Vagina (tissue), 2 donors: ENCODE data around the gene FRRS1. TPM values are rescaled to one million over a fixed set of nuclear protein-coding genes. Genes with fewer than 3 reads are reported as not detected.

ENCODE experiments used
- DNase-seq, 2 donors: peaks; one replicate each; pipeline ENCODE4 v3.0.0-alpha.2; 2017; ENCODE audit errors: extremely low spot score in 2 of 2
- H3K27ac ChIP-seq: fragments of 200-600 bp; sonication (generic); one replicate; pipeline ENCODE4 v1.5.1; 2019
- H3K27me3 ChIP-seq: fragments of 200-600 bp; sonication (generic); one replicate; pipeline ENCODE4 v1.5.1; 2019
- H3K36me3 ChIP-seq, 2 donors: fragments of 200-600 bp; sonication (generic); one replicate each; pipeline ENCODE4 v1.5.1; 2017 to 2019
- H3K4me1 ChIP-seq: fragments of 200-600 bp; sonication (generic); one replicate; pipeline ENCODE4 v1.5.1; 2019
- H3K4me3 ChIP-seq, 2 donors: fragments of 200-600 bp; sonication (generic); 1 replicate in 1 of 2; 2 replicates in 1 of 2; pipeline ENCODE4 v1.5.1; 2016 to 2019
- H3K9me3 ChIP-seq: fragments of 200-600 bp; sonication (generic); one replicate; pipeline ENCODE4 v1.5.1; 2019
- POLR2A ChIP-seq, 2 donors: fragments of 450-650 bp; IDR thresholded peaks; one replicate each; pipeline ENCODE4 v1.6.1; 2017; ENCODE audit warnings: antibody characterized with exemption in 2 of 2, mild to moderate bottlenecking in 2 of 2, moderate library complexity in 2 of 2
- POLR2AphosphoS5 ChIP-seq, 2 donors: sonication (generic); formaldehyde crosslinking; IDR thresholded peaks; one replicate each; pipeline ENCODE4 v1.9.0; 2017; ENCODE audit warnings: antibody characterized with exemption in 2 of 2, mild to moderate bottlenecking in 2 of 2, low read depth in 1 of 2; ENCODE audit not compliant: insufficient read depth in 1 of 2
- intact Hi-C: fragments of 100-400 bp; cut with DNase I; formaldehyde crosslinking; loops from one replicate; pipeline ENCODE4 v1.15.1; 2023
- total RNA-seq: library from RNA; depleted of rRNA; stranded (reverse); fragments of >200 nt; gene quantifications from one replicate; pipeline ENCODE4 v1.2.3, GENCODE V29; 2016
- TF ChIP-seq, protein P1 (sequence below), 3 experiments: fragments of 450-650 bp in 2 of 3; fragments of 200-600 bp in 1 of 3; sonication (generic) in 1 of 3; IDR thresholded peaks; one replicate each; pipeline ENCODE4 v1.5.1; 2017 to 2019; ENCODE audit warnings: antibody characterized with exemption in 3 of 3, mild to moderate bottlenecking in 2 of 3, moderate library complexity in 2 of 3

Gene FRRS1
- total RNA-seq, 1 donor from 2014 or later = 22.1 TPM

DNA sequence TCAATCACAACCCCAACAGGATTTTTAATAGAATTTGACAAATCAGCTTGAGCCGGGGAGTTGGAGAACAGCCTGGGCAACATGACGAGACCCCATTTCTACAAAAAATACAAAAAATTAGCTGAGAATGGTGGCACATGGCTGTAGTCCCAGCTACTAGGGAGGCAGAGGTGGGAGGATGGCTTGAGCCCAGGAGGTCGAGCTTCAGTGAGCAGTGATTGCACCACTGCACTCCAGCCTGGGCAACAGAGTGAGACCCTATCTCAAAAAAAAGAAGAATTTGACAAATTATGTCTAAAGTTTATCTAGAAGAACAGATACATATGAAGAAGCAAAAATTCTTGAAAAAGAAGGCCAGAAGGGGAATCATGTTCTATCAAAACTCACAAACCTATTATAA, 43.2 kb downstream of the FRRS1 start:
- Histone ChIP-seq H3K27ac (no peak overlapping the region), H3K36me3 (peaks cover 0 to 5% of the 10 kb centered on the region in 2 donors), H3K9me3 (no peaks in the 10 kb centered on the region), H3K27me3 (no peaks in the 10 kb centered on the region), H3K4me3 (no peak overlapping the region), H3K4me1 (no peaks in the 10 kb centered on the region)
- TF ChIP-seq, protein P1, sequence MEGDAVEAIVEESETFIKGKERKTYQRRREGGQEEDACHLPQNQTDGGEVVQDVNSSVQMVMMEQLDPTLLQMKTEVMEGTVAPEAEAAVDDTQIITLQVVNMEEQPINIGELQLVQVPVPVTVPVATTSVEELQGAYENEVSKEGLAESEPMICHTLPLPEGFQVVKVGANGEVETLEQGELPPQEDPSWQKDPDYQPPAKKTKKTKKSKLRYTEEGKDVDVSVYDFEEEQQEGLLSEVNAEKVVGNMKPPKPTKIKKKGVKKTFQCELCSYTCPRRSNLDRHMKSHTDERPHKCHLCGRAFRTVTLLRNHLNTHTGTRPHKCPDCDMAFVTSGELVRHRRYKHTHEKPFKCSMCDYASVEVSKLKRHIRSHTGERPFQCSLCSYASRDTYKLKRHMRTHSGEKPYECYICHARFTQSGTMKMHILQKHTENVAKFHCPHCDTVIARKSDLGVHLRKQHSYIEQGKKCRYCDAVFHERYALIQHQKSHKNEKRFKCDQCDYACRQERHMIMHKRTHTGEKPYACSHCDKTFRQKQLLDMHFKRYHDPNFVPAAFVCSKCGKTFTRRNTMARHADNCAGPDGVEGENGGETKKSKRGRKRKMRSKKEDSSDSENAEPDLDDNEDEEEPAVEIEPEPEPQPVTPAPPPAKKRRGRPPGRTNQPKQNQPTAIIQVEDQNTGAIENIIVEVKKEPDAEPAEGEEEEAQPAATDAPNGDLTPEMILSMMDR (IDR thresholded peaks at IDR 0.05) = no peak
- TF ChIP-seq POLR2A (IDR thresholded peaks at IDR 0.05) (no peak), POLR2AphosphoS5 (IDR thresholded peaks at IDR 0.05; ENCODE audit: insufficient read depth in 1 of 2, low read depth in 1 of 2) (no peak)
- no peak for DNase-seq
- intact Hi-C loops = no loop called here

DNA sequence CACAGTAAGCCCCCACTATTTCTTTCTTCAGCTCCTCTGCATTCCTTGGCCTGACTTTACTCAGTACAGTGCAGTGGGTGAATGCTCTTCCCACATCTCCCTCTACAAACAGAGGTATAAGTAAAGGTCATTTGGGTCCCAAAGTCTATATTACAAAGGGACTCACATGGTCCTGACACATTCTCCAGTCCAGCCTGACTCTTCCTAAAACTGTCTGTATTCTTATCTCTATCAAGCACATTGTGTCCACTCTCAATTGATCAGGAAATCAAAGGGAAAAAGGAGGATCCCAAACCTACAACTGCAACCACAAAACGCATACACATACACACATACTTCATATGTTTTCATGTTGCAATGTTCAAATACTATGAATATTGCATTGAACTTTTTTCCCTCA, 49.4 kb downstream of the FRRS1 start:
- H3K4me3 ChIP-seq = no peak overlapping the region
- TF ChIP-seq POLR2A (IDR thresholded peaks at IDR 0.05) = no peak
- TF ChIP-seq POLR2AphosphoS5 (IDR thresholded peaks at IDR 0.05; ENCODE audit: insufficient read depth in 1 of 2, low read depth in 1 of 2) = no peak
- TF ChIP-seq, protein P1 (IDR thresholded peaks at IDR 0.05) = no peak
- no peak overlapping the region for H3K27ac ChIP-seq
- H3K36me3 ChIP-seq = peaks cover 0 to 33% of the 10 kb centered on the region in 2 donors
- intact Hi-C loops = no loop called here
- no peak for DNase-seq
- H3K9me3 ChIP-seq = no peaks in the 10 kb centered on the region
- no peaks in the 10 kb centered on the region for H3K4me1 ChIP-seq
- no peaks in the 10 kb centered on the region for H3K27me3 ChIP-seq

DNA sequence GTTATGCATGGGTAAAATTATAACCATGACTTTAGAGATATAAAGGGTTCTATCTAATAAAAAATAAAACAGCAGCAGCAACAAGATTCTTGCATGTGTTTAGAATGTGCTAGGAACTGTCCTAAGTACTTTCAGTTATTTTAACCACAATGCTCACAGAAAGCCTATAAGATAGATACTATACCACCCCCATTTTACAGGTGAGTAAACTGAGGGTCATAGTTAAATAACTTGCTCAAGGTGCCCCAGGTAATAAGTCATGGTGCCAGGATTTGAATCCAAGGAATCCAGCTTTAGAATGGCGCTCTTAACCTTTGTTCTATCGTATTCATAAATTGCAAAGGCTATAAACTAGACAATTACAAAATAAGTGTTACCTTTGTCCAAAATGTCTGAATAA, 53.4 kb downstream of the FRRS1 start:
- H3K9me3 ChIP-seq = no peaks in the 10 kb centered on the region
- DNase-seq = no peak
- no peak overlapping the region for H3K4me3 ChIP-seq
- TF ChIP-seq POLR2A (IDR thresholded peaks at IDR 0.05) (no peak), POLR2AphosphoS5 (IDR thresholded peaks at IDR 0.05; ENCODE audit: insufficient read depth in 1 of 2, low read depth in 1 of 2) (no peak)
- no peak overlapping the region for H3K27ac ChIP-seq
- peaks cover 0 to 41% of the 10 kb centered on the region in 2 donors for H3K36me3 ChIP-seq
- no peaks in the 10 kb centered on the region for H3K4me1 ChIP-seq
- no peaks in the 10 kb centered on the region for H3K27me3 ChIP-seq
- intact Hi-C loops = no loop called here

DNA sequence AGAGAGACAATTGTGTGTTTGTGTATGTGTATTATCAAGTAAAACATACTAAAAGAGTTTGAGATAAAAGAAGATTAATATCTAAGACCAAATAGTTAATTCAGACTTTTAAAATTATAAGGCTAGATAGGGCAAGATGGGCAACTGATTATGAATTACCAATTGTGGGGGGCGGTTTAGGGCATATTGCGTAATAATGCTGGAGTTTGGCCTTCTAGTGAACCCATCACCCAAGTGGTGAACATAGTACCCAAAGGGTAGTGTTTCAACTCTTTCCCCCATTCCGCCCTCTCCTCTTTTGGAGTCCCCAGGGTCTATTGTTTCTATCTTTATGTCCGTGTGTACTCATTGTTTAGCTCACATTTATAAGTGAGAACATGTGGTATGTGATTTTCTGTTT, 55.4 kb downstream of the FRRS1 start:
- no peak for TF ChIP-seq POLR2A (IDR thresholded peaks at IDR 0.05)
- no peak for TF ChIP-seq POLR2AphosphoS5 (IDR thresholded peaks at IDR 0.05; ENCODE audit: insufficient read depth in 1 of 2, low read depth in 1 of 2)
- TF ChIP-seq, protein P1 (IDR thresholded peaks at IDR 0.05) = no peak
- H3K27me3 ChIP-seq = no peaks in the 10 kb centered on the region
- no peak overlapping the region for H3K27ac ChIP-seq
- no peaks in the 10 kb centered on the region for H3K4me1 ChIP-seq
- intact Hi-C loops = no loop called here
- DNase-seq = no peak
- no peaks in the 10 kb centered on the region for H3K9me3 ChIP-seq
- H3K36me3 ChIP-seq = peaks cover 0 to 25% of the 10 kb centered on the region in 2 donors
- H3K4me3 ChIP-seq = no peak overlapping the region

DNA sequence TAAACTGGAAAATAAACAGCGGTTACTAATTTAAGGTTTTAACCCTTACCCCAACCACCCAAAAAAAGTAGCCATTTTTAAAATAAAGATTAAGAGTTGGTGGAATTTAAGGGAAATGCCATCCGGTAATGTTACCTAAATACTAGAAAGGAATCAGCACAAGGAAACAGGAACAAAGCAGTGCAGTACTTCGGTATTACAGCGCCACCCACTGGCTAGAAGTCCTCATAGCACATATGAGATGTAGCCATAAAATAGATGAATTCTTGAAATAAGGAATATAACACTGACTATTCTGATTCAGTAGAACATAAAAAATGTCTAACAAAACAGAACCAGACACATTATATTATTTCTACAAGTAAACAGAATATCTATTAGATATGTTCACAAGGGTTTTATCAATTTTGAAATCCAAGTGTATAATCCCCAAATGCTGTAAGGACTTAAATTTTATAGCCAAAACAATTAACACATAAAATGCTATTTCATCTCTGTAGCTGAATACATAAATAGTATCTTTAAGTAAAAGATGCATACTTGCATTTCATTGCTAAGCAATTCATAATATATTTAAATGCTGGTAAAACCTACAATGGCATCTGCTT, 58.8 kb downstream of the FRRS1 start:
- no peak overlapping the region for H3K4me3 ChIP-seq
- no peak for DNase-seq
- H3K27me3 ChIP-seq = no peaks in the 10 kb centered on the region
- no peak overlapping the region for H3K27ac ChIP-seq
- no peaks in the 10 kb centered on the region for H3K9me3 ChIP-seq
- TF ChIP-seq, protein P1 (IDR thresholded peaks at IDR 0.05) = peak; percentile 60 to 87 (median 80)
- no peak for TF ChIP-seq POLR2A (IDR thresholded peaks at IDR 0.05)
- peaks cover 0 to 16% of the 10 kb centered on the region in 2 donors for H3K36me3 ChIP-seq
- H3K4me1 ChIP-seq = no peaks in the 10 kb centered on the region
- intact Hi-C loops = loop anchor here (10.0 kb wide), 1 partner anchor 523 kb away; no protein-coding TSS in a partner anchor
